SKM-1 (cell line): Measurements from ENCODE around the gene YIPF1.
"Not testable (repeated sequence)": the region's sequence is repeated elsewhere in the genome, so short reads cannot be mapped to it uniquely, and the experiment has no call there.

Experiments used
- DNase-seq: peaks from one replicate; lab custom pipeline; 2025; ENCODE audit not compliant: unreplicated experiment; lab: John Stamatoyannopoulos, UW

Gene YIPF1

DNA sequence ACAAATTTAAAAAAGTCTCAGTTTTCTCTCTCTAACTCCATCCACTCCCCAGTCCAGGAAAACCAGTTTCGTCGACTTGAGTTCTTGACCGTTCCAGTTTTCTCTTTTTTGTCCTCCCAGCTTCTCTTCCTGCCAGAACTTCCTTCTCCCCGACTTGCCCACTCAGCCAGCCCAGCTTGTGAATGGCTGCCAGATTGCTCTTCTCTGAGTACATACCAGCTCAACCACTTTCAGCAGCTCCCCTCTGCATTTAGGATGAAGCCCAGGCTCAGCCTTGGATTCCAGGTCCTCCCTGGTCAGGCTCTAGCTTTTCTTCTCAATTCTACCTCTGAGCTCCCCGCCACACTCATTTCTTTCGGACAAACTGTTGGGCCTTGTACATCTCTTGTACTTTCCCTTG is 5.8 kb upstream of the YIPF1 start:
- no peak for DNase-seq

DNA sequence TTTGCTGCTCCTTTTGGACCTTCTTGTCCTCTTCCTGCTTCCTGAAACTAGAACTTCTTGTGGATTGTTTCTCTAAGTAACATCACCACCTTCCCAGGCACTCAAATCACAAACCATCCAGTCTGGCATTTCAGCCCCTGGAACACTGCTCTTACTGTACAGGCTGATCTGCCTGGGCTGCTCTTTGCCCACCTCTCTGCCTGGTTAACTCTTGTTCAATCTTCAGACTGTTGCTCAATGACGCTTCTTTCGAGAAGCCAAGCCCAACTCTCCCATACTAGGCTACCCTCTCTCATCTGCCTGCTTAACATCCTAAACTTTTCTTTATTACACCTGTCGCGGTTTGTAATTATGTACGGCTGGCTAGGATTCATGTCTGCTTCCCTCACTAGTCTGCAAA is 5.0 kb upstream of the YIPF1 start:
- DNase-seq = no peak

DNA sequence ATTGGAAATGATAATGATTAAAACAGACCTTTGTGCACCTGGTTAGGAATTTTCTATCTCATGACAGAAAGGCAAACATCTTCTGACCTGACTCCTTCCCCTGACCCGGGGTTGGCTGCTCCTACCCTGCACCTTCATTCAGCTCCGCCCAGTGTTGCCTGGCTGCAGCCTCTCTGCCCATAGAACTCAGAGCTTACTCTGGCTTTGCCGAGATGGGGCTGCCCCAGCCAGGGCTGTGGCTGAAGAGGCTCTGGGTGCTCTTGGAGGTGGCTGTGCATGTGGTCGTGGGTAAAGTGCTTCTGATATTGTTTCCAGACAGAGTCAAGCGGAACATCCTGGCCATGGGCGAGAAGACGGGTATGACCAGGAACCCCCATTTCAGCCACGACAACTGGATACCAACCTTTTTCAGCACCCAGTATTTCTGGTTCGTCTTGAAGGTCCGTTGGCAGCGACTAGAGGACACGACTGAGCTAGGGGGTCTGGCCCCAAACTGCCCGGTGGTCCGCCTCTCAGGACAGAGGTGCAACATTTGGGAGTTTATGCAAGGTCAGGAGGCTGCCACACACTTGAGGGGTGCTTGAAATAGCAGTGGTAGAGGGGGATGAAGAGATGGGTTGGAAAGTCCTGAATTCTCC is 4.5 kb upstream of the YIPF1 start, which contains the start of gene DIO1:
DIO1 (plus strand) TSS at position 189 of the 638 bp plus-strand sequence; CDS start at position 213, 24 bp downstream.
- no peak for DNase-seq

DNA sequence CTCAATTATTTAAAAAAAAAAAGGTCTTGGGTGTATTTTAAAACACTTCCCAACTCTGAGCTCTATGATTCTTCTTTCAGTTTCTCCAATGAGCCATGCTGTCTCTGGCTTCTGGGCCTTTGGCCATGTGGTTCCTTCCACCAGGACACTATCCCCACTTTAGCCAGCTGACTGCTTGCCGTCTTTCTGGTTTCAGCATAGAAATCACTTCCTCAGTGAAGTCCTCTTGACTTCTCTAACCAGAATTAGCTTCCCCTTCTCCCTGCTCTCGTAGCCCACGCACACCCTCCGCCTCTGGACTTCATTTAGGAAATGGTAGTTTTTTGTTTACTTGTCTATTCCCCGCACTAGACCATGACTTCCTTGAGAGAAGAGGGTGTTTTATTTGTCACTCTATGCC is 3.3 kb upstream of the YIPF1 start:
- peak; percentile 38 for DNase-seq

DNA sequence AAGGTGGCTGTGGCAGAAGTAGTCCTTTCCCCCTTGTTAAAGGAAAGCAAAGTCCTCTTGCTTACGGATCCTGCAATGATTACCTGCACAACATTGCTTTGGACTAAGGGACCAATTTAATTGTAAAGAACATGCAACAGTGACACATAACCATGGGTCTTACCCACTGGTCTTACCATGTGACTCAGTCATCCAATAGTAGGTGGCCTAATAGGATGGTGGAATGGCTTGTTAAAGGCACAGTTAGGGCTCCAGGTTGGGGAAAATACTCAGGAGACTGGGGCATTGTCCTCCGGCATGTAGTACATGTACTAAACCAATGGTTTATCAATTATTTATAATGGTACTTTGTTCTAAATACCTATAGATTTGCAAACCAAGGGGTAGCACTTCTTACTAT is 2.1 kb upstream of the YIPF1 start:
- DNase-seq = no peak

- no peak for DNase-seq
Measured at GRCh38 chr1:53891018-53891417, 1.4 kb upstream of the YIPF1 start.

GRCh38 chr1:53890522-53890941 is 935 bp upstream of the YIPF1 start:
- DNase-seq = no peak

DNA sequence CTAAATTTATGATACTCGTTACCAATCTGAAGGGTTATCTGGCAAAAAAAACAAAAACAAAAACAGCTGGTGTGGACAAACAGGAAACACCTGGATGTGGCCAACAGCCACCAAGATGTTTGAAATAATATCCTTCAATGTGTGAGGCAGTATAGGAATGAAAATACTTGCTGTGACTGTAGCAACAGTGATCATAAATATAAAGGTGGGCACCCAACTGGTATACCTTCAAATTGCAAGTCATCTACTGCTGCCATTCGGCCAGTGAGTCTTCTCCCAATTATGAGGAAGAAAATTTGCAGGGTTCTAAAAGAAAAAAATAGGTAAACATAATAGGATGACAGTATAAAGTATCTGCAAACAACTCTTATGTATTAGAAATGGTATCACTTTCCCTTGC is 916 bp downstream of the YIPF1 start:
- no peak for DNase-seq

GRCh38 chr1:53883600-53883999 is 6.0 kb downstream of the YIPF1 start:
- not testable (repeated sequence) for DNase-seq

- DNase-seq = not testable (repeated sequence)
Measured at GRCh38 chr1:53881853-53882252, 7.7 kb downstream of the YIPF1 start.

DNA sequence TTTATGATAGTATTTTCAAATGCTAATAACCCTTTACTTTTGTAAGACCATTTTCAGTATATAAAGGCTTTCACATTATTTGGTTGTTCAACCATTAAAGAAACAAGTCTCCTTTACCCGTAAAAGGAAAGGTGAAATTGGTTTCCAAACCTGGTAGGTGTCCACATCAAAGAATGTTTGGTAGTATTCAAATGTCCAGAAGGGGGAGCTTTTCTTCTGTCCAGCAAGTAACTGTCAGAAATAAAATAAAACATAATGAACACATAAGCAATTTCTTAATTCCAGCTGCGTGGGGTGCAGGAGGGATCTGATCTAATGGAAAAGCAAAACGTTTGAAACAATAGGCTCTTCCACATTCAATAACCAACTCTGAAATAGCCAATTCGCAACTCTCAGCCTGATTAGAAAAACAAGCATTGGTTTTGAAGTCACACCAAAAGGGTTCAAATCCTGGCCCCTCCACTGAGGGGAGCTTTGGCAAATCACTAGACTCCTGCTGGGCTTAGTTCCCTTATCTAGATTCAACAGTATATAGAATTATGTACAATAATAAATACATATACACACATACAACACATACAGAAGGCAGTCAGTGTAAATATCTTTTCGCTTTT is 11.0 kb downstream of the YIPF1 start:
- peak; percentile 46 for DNase-seq

GRCh38 chr1:53875150-53875549 is 14.4 kb downstream of the YIPF1 start:
- DNase-seq = not testable (repeated sequence)

- DNase-seq = no peak
Measured at GRCh38 chr1:53871773-53872484, 17.7 kb downstream of the YIPF1 start.

GRCh38 chr1:53871221-53871620 is 18.4 kb downstream of the YIPF1 start:
- no peak for DNase-seq

DNA sequence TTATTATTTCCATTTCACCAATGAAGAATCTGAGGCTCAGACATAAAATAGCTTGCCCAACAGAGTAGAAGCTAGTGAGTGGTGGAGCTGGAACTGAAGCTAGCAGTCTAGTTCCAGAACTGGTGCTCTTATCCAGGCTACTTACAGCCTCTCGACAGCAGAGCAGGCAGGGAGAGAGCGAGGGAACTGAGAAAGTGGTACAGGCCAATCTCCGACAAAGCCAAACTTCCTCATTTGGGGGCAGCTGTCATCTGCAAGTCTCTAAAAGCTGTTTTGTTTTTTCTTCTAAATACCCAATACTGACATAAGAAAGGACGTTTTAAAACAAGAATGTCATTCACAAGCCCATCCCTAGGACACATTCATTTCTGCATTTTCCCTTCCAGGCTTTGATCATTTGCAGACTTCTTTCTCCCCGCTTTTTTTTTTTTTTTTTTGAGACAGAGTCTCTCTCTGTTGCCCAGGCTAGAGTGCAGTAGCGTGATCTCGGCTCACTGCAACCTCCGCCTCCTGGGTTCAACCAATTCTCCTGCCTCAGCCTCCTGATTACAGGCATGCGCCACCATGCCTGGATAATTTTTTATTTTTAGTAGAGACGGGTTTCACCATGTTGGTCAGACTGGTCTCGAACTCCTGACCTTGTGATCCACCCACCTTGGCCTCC is 20.0 kb downstream of the YIPF1 start:
- DNase-seq = no peak

GRCh38 chr1:53868565-53868964 is 21.0 kb downstream of the YIPF1 start:
- no peak for DNase-seq

DNA sequence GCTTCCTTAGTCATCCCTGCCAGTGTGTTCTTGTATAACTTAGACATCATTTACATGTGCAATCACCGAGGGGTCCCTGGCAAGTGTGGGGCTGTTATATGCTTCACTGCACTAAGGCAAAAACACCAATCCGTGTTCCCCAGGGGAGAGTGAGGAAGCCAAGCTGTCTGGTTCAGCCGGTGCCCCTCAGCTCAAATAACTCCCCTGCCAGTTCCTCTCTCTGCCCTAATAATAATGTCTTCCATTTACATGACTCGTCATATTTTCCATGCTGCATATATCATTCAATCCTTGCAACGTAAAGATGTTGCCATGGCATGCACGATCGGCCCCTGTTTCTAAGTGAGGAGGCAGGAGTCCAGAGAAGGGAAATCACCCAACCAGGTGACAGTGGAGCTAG is 27.1 kb downstream of the YIPF1 start:
- no peak for DNase-seq

DNA sequence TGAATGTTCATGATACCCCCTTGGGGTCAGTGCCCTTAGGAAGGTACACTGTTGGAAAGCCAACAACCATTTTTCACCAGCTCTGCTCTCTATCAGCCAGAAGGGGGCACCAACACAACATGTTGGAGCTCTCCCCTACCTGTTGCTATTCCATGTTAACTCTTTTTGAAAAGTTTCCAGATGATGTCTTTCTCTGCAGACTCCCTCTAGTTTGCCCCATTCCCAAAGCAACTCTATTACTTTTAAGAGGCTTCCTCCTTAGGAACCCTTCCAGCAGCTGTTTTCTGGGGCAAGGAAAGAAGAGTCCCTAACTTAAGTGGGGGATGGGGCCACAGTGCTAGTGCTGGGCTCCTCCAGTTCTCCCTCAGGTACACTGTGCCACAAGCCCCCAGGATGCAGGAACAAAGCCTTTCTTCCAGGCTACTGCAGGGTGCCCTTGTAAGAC is 28.6 kb downstream of the YIPF1 start:
- DNase-seq = peak; percentile 49

DNA sequence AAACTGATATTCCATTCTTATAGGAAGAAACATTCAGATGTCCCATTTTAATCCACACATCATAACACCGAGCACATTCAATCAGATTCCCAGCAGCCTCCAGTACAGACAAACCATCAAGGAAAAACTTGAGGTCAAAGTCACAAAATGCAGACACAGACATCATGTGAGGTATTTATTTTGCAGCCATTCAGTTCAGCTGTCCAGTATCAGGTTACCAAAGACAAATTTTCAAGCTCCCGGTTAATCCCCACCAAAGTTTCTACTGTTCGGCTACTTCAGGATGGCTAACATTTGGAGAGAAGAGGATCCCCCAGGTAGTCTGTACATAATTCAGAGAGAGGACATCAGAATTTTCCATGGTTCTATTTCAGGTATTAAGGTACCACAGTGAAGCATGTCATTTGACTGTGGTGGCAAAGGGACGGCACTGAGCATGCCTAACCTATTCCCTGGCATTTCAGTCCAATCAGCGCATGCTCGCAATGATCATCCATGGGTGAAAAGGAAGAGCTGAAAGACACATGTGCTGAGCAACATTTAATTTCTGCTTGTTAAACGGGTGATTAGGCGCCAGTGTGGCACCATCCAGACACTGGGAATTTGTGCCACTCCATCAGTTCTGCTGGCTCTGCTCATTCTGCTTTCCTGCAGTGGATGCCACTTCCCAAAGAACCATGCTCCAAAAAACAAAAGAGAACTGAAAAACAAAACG is 37.9 kb downstream of the YIPF1 start:
- DNase-seq = no peak

DNA sequence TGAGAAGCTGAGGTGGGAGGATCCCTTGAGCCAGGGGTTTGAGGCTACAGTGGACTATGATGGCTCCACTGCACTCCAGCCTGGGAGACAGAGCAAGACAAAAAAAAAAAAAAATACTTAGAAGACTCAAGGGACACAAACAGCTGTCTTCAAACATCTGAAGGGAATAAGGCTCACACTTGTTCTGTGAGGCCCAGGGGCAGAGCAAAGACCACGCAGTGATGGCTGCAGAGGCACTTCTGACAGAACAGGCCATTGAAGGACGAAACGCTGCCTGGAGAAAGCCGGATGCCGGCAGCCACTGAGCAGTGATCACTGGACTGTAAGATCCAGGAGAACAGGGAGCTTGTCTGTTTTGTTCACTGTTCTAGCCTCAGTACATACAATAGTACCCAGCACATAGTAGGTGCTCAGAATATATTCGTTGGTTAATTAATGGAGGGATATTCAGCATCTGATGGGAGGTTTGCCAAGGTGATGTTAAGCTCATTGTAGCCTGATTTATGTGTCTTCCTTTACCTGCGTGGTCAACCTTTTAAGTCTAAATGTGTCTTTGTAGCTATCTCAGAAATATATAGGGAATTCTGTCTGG is 39.4 kb downstream of the YIPF1 start:
- no peak for DNase-seq

DNA sequence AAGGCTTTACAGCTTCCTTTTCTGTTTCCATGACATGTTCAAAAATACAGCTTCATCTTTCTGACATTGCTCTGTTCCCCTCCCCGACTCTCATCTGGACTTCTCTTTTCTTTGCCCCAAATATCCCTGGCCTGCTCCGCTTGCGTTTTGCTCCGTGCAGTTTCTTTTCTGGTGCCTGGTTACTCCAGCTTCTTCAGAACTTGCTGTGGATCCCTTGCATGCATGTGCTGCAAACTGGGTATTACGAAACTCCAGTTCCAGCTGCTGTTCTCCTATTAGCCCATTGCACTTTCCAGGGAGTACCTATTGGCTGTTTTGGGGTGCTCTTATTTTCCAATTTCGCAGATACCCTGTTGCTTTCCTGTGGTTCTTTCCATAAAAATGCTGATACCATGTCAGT is 41.6 kb downstream of the YIPF1 start:
- no peak for DNase-seq
